VCaP (cell line): ENCODE measurements around the gene BICD1.

Experiments
- H3K27ac ChIP-seq: fragments of 450-650 bp; 2 replicates; pipeline ENCODE4 v1.5.1; 2017
- TF ChIP-seq, protein P1 (sequence below): fragments of 450-650 bp; conservative IDR thresholded peaks from 2 replicates; pipeline ENCODE4 v1.5.1; 2017; ENCODE audit warnings: mild to moderate bottlenecking, moderate library complexity

The BICD1 gene

DNA sequence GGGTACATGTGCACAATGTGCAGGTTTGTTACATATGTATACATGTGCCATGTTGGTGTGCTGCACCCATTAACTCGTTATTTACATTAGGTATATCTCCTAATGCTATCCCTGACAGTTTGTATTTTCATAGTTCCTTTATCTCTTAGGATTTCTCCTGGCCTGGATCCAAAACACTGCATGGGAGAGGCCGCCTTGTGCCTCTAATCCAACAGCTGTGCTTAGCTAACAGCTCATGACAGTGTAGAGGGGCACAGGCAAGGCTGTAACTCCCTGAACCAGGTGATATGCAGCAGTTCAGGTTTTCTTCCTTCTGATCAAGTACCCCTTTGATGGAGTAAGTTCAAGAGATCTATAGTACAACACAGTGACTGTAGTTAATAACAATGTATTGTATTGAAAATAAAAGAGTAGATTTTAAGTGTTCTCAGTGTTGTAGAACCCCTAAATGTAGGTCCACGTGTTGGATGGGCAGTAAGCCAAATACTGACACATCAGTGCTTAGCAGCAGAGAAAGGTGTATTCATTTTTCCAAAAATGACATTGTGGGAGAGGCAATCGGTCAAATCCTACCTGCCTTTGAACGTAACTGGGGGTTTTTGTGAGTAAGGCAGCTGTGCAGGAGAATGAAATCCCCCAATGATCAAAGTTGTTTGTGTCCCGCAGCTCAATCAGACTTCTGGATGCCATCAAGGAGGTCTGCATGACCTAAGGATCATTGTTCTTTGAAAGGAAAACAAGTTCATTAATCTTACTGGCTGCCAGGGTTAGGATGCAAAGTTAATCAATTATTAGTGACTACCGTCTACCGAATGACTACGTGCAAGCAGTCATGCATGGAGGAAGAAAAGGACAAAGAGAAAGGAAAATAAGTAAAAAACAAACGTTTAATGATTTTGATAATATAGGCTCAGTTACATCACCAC, 203.4 kb downstream of the BICD1 start:
- H3K27ac ChIP-seq: peak overlapping the region; percentile 18

DNA sequence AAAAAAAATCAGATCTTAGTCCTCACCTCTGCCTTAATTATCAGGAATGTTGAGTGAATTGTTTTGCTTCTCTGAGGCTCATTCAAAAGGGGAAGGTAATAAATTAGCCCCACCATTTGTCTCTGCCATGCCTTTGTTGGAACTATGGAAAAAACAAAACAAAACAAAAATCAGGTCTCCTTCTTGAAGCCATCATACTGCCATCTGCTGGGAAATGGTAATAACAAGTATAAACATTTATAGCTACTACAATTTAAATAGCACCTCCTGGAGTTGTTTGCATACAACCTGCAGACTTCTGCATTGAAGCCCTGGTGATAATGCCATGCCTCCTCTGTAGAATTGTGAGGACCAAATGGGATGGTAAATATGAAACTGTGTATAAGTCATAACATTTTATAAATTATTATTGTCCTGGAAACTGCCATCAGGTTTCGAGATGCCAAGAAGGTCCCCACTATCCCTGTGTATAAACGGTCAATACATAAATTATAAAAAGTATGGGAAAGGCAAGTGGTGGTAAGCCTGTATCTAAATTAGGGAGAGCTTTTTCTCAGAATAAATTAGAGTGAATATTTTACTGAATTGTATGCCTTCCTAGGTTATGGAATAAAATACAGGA, 205.5 kb downstream of the BICD1 start:
- H3K27ac ChIP-seq: peak overlapping the region; percentile 51
- TF ChIP-seq, protein P1, sequence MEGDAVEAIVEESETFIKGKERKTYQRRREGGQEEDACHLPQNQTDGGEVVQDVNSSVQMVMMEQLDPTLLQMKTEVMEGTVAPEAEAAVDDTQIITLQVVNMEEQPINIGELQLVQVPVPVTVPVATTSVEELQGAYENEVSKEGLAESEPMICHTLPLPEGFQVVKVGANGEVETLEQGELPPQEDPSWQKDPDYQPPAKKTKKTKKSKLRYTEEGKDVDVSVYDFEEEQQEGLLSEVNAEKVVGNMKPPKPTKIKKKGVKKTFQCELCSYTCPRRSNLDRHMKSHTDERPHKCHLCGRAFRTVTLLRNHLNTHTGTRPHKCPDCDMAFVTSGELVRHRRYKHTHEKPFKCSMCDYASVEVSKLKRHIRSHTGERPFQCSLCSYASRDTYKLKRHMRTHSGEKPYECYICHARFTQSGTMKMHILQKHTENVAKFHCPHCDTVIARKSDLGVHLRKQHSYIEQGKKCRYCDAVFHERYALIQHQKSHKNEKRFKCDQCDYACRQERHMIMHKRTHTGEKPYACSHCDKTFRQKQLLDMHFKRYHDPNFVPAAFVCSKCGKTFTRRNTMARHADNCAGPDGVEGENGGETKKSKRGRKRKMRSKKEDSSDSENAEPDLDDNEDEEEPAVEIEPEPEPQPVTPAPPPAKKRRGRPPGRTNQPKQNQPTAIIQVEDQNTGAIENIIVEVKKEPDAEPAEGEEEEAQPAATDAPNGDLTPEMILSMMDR: peak; percentile 82

More for the DNA sequence above, 203.4 kb downstream of the BICD1 start:
- TF ChIP-seq, protein P1: no peak

DNA sequence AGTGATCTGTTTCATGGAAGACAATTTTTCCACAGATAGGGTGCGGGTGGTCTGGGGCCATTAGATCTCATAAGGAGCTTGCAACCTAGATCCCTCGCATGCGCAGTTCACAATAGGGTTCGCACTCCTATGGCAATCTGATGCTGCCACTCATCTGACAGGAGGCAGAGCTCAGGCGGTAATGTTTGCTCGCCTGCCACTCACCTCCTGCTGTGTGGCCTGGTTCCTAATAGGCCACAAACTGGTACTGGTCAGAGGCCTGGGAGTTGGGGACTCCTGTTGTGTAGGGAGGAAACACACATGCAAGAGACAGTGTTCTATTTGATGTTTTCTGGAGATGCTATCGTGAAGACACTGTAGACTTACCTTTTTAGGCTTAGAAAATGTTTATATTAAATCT, 215.7 kb downstream of the BICD1 start:
- H3K27ac ChIP-seq: no peak overlapping the region
- TF ChIP-seq, protein P1: no peak

DNA sequence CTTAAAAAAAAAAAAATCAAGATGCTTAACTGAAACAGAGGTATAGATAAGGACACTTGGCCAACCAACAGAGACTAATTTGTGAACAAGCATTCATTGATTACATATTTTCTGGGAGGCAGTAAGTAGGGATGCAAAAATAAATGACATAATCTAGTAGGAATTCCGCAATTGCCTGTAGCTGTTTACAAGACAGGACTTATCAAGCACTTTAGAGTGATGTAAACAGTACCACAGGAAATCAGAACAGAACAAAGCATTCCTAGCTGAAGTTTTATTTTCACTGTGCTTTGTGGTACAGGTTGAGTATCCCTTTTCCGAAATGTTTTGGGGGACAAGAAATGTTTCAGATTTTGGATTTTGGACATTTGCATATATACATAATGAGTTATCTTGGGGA, 224.5 kb downstream of the BICD1 start:
- TF ChIP-seq, protein P1: no peak
- H3K27ac ChIP-seq: no peak overlapping the region

DNA sequence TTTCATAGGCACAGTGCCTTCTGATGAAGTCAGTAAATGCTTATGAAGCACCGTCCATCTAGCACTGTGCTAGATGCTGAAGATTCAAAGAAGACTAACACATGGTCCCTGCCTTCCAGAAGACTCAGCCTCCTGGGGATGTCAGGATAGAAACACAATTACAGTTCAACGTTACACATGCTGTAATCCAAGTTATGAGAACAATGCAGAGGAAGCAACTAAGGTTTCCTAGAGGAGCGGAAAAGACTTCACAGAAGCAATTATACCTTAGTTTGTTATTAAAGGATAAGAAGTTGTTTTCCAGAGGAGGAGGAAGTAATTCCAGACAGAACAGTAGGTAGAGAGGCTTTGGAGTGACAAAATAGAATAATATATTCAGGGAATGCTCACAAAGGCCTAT, 225.8 kb downstream of the BICD1 start:
- H3K27ac ChIP-seq: no peak overlapping the region
- TF ChIP-seq, protein P1: no peak

DNA sequence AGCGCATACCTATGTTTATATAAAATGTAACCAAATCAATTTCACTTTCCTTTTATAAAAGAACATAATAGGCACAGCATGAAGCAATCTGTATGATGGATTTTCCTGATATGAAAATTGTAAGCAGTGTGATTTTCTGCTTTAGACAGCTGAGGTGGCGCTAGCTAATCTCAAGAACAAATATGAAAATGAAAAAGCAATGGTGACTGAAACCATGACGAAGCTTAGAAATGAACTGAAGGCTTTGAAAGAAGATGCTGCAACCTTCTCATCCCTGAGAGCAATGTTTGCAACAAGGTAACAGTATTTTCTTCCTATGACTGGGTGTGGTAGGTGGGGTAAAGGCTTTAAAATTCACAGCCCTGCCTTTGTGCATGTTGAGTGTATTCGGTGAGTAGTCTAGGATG, 227.7 kb downstream of the BICD1 start:
- no peak overlapping the region for H3K27ac ChIP-seq
- TF ChIP-seq, protein P1: no peak

DNA sequence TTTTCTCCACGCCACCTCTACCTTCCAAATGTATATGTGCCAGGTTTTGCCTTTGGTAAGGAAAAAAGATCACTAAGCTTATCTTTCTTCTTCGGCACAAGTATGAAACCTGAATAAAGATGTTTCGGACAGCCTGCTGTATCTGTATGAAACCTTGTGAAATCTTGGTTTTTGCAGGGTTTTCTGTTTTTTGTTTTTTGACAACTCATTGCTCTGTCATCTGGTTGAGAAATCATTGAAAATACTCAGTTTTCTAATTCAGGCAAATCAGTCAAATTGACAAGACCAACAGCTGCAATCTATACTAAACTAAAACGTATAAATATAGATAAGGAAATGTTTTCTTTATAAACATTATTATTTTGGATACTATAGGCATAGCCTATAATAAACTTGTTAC, 229.6 kb downstream of the BICD1 start:
- TF ChIP-seq, protein P1: no peak
- H3K27ac ChIP-seq: no peak overlapping the region
